ENCODE data around the gene SIGLEC11. TPM values are rescaled to one million over a fixed set of nuclear protein-coding genes. Genes with fewer than 3 reads are reported as not detected.
A peak's percentile ranks its signal among the peaks of the same experiment; 100 is the strongest.

The SIGLEC11 gene
- total RNA-seq, 4 donors from 2014 or later: 0.38 TPM; not detected in 3

GRCh38 chr19:49956115-49956495 is 4.9 kb downstream of the SIGLEC11 start:
- Histone ChIP-seq H3K27ac (no peak overlapping the region), H3K9me3 (no peaks in the 10 kb centered on the region), H3K36me3 (no peaks in the 10 kb centered on the region), H3K27me3 (peaks cover 0 to 54% (median 0%) of the 10 kb centered on the region in 4 donors), H3K4me1 (peaks cover 10 to 40% (median 10%) of the 10 kb centered on the region in 3 donors), H3K4me3 (no peak overlapping the region)
- intact Hi-C loops (cut with DNase I): no loop called here
- WGBS, 2 donors: 76 to 80% methylated on average over 9 of the region's 9 CpGs
- TF ChIP-seq CTCF (IDR thresholded peaks at IDR 0.05): no peak
- no peak for TF ChIP-seq POLR2A (IDR thresholded peaks at IDR 0.05)
- DNase-seq: no peak

GRCh38 chr19:49954933-49955332 is 6.0 kb downstream of the SIGLEC11 start:
- 64 to 74% methylated on average over 10 to 11 of the region's 11 CpGs for WGBS, 2 donors
- no peaks in the 10 kb centered on the region for H3K9me3 ChIP-seq
- no peak for DNase-seq
- H3K4me1 ChIP-seq: peaks cover 10 to 40% (median 10%) of the 10 kb centered on the region in 3 donors
- H3K27ac ChIP-seq: no peak overlapping the region
- H3K4me3 ChIP-seq: no peak overlapping the region
- intact Hi-C loops (cut with DNase I): no loop called here
- no peak for TF ChIP-seq POLR2A (IDR thresholded peaks at IDR 0.05)
- no peak for TF ChIP-seq CTCF (IDR thresholded peaks at IDR 0.05)
- no peaks in the 10 kb centered on the region for H3K36me3 ChIP-seq
- H3K27me3 ChIP-seq: peaks cover 0 to 65% (median 0%) of the 10 kb centered on the region in 4 donors

GRCh38 chr19:49954092-49954829 is 6.7 kb downstream of the SIGLEC11 start:
- DNase-seq: no peak
- Histone ChIP-seq H3K4me1 (peaks cover 10 to 40% (median 10%) of the 10 kb centered on the region in 3 donors), H3K4me3 (peak overlapping the region in 1 of 4 donors; percentile 39), H3K36me3 (no peaks in the 10 kb centered on the region), H3K9me3 (no peaks in the 10 kb centered on the region), H3K27me3 (peaks cover 0 to 71% (median 0%) of the 10 kb centered on the region in 4 donors), H3K27ac (peak overlapping the region in 2 of 4 donors; percentile 21 to 38)
- intact Hi-C loops (cut with DNase I): no loop called here
- no peak for TF ChIP-seq POLR2A (IDR thresholded peaks at IDR 0.05)
- TF ChIP-seq CTCF (IDR thresholded peaks at IDR 0.05): no peak
- 13 to 28% methylated on average over 10 to 12 of the region's 12 CpGs for WGBS, 2 donors

GRCh38 chr19:49953416-49953815 is 7.6 kb downstream of the SIGLEC11 start:
- Histone ChIP-seq H3K36me3 (no peaks in the 10 kb centered on the region), H3K27me3 (peaks cover 0 to 74% (median 0%) of the 10 kb centered on the region in 4 donors), H3K4me1 (peaks cover 10 to 40% (median 10%) of the 10 kb centered on the region in 3 donors), H3K4me3 (no peak overlapping the region), H3K27ac (no peak overlapping the region), H3K9me3 (no peaks in the 10 kb centered on the region)
- DNase-seq: no peak
- 55 to 64% methylated on average over 7 of the region's 7 CpGs for WGBS, 2 donors
- intact Hi-C loops (cut with DNase I): no loop called here
- TF ChIP-seq CTCF (IDR thresholded peaks at IDR 0.05): no peak
- no peak for TF ChIP-seq POLR2A (IDR thresholded peaks at IDR 0.05)

- 76 to 83% methylated on average over 7 to 8 of the region's 13 CpGs for WGBS, 2 donors
- no peak for DNase-seq
- H3K4me3 ChIP-seq: no peak overlapping the region
- TF ChIP-seq POLR2A (IDR thresholded peaks at IDR 0.05) (no peak), CTCF (IDR thresholded peaks at IDR 0.05) (no peak)
- H3K27me3 ChIP-seq: peaks cover 0 to 74% (median 0%) of the 10 kb centered on the region in 4 donors
- H3K9me3 ChIP-seq: no peaks in the 10 kb centered on the region
- no peak overlapping the region for H3K27ac ChIP-seq
- intact Hi-C loops (cut with DNase I): no loop called here
- H3K4me1 ChIP-seq: peaks cover 10 to 39% (median 10%) of the 10 kb centered on the region in 3 donors
- H3K36me3 ChIP-seq: no peaks in the 10 kb centered on the region
Measured at GRCh38 chr19:49952906-49953305, 8.1 kb downstream of the SIGLEC11 start.
